CD4-positive, CD25-positive, alpha-beta regulatory T cell (primary cell): ENCODE measurements around the gene NCOA5. TPM values are rescaled to one million over a fixed set of nuclear protein-coding genes. Genes with fewer than 3 reads are reported as not detected.
A peak's percentile ranks its signal among the peaks of the same experiment; 100 is the strongest.

Source experiments
- ATAC-seq, 2 donors: fragments of 150-1000 bp; cut with Tn5 transposase; one replicate each; pipeline ENCODE4 v1.10.0; 2021; ENCODE audit warnings: low read depth in 2 of 2, moderate number of reproducible peaks in 2 of 2, moderate library complexity in 1 of 2
- DNase-seq, 3 donors: peaks; one replicate each; pipeline versions ENCODE4 v3.0.0 to v3.0.0-alpha.2; 2012 to 2022; ENCODE audit warnings: mixed read lengths in 1 of 3
- H3K27ac ChIP-seq: one replicate; pipeline ENCODE4 v1.7.0; 2013; ENCODE audit warnings: mild to moderate bottlenecking, low read length; ENCODE audit not compliant: insufficient read depth, poor library complexity, severe bottlenecking
- H3K27me3 ChIP-seq: one replicate; pipeline ENCODE4 v1.7.0; 2013; ENCODE audit warnings: low read length; ENCODE audit not compliant: control insufficient read depth, insufficient read depth
- H3K36me3 ChIP-seq: one replicate; pipeline ENCODE4 v1.7.0; 2013; ENCODE audit warnings: mild to moderate bottlenecking, low read length, moderate library complexity; ENCODE audit not compliant: control insufficient read depth, insufficient read depth
- H3K4me1 ChIP-seq: 2 replicates; pipeline ENCODE4 v1.7.0; 2013; ENCODE audit warnings: mild to moderate bottlenecking, low read length; ENCODE audit not compliant: insufficient read depth, control insufficient read depth, poor library complexity, severe bottlenecking
- H3K4me3 ChIP-seq: one replicate; pipeline ENCODE4 v1.7.0; 2013; ENCODE audit warnings: low read depth, mild to moderate bottlenecking, low read length, moderate library complexity
- H3K9me3 ChIP-seq, 2 experiments: 1 replicate in 1 of 2; 2 replicates in 1 of 2; pipeline ENCODE4 v1.7.0; 2013; ENCODE audit warnings: low read length in 2 of 2, mild to moderate bottlenecking in 1 of 2, moderate library complexity in 1 of 2; ENCODE audit not compliant: control insufficient read depth in 2 of 2
- H3K27ac Mint-ChIP-seq, 3 donors: one replicate each; pipeline ENCODE4 v1.8.0; 2020 to 2022; ENCODE audit warnings: mild to moderate bottlenecking in 3 of 3, mixed read lengths in 3 of 3, moderate library complexity in 2 of 3
- H3K27me3 Mint-ChIP-seq: one replicate; pipeline ENCODE4 v1.8.0; 2022; ENCODE audit warnings: mild to moderate bottlenecking, mixed read lengths
- H3K36me3 Mint-ChIP-seq: one replicate; pipeline ENCODE4 v1.8.0; 2020; ENCODE audit warnings: mixed read lengths
- H3K4me1 Mint-ChIP-seq, 4 donors: one replicate each; pipeline ENCODE4 v1.8.0; 2020 to 2022; ENCODE audit warnings: mixed read lengths in 4 of 4, mild to moderate bottlenecking in 1 of 4
- H3K4me3 Mint-ChIP-seq, 4 donors: one replicate each; pipeline ENCODE4 v1.8.0; 2020 to 2022; ENCODE audit warnings: mild to moderate bottlenecking in 4 of 4, mixed read lengths in 4 of 4, moderate library complexity in 3 of 4
- H3K9me3 Mint-ChIP-seq, 7 donors: one replicate each; pipeline ENCODE4 v1.8.0; 2020 to 2022; ENCODE audit warnings: mixed read lengths in 7 of 7, mild to moderate bottlenecking in 3 of 7, moderate library complexity in 2 of 7
- polyA plus RNA-seq, 4 donors: library from polyadenylated mRNA; unstranded; fragments of 300-500 nt; fragmentation: Illumina TruSeq; gene quantifications; one replicate each; pipeline ENCODE4 v1.2.3, GENCODE V29; 2021
- total RNA-seq: library from RNA; stranded (reverse); gene quantifications from one replicate; pipeline ENCODE4 v1.2.3, GENCODE V29; 2022

NCOA5 gene
- total and polyA plus RNA-seq, 5 donors from 2014 or later: 20.1 to 38.5 (median 31.2) TPM

DNA sequence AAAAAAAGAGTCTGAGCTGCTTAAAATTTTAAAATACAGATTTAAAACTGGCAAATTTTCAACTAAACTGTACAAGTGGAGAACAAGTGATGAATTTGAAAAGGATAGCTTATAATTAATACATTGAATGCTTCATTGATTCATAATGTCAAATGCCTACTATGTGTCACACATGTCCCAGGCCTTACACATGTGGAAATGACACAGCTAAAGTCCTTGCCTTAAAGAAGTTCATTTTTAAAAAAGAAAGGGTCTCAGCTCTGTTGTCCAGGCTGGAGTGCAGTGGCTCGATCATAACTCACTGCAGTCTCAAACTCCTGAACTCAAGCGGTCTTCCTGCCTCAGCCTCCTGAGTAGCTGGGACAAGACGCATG is 5.0 kb downstream of the NCOA5 start:
- no peak for ATAC-seq
- H3K4me1 Mint-ChIP-seq: peaks cover 56 to 85% (median 67%) of the 10 kb centered on the region in 4 donors

DNA sequence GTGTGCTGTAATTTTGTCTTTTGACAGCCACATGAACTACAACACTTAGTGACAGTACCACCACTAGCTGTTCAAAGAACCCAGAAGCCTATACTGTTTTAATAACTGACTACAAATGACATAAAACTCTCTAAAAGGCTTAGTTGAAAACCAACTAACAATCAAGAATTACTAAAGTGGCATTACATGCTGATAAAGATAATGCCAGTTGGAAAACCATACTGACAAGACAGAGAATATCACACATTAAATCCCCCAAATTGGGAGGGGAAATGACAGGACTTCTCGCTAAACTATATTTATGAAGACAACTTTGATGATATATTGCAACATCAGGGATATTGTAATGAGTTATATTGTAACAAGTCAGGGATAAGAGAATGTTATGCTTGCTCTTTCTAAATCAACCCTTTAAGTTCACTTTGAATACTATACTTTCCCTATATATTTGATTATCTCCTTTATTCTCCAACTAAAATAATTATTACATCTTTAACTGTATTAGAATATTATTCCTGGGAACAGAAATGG is 6.2 kb downstream of the NCOA5 start:
- H3K27me3 Mint-ChIP-seq: no peaks in the 10 kb centered on the region
- peak overlapping the region in 2 of 4 donors; percentile 23 to 62 for H3K4me3 Mint-ChIP-seq
- peaks cover 60 to 84% (median 68%) of the 10 kb centered on the region in 4 donors for H3K4me1 Mint-ChIP-seq
- H3K4me3 ChIP-seq: no peak overlapping the region
- no peaks in the 10 kb centered on the region for H3K9me3 Mint-ChIP-seq
- no peak for ATAC-seq
- H3K27ac Mint-ChIP-seq: no peak overlapping the region
- H3K27ac ChIP-seq: no peak overlapping the region
- peaks cover 45% of the 10 kb centered on the region for H3K4me1 ChIP-seq
- DNase-seq: no peak
- H3K36me3 ChIP-seq: peaks cover 15% of the 10 kb centered on the region
- H3K27me3 ChIP-seq: no peaks in the 10 kb centered on the region
- no peaks in the 10 kb centered on the region for H3K9me3 ChIP-seq
- H3K36me3 Mint-ChIP-seq: peaks cover 10% of the 10 kb centered on the region

More for the DNA sequence above, 5.0 kb downstream of the NCOA5 start:
- Mint-ChIP-seq H3K4me3 (peak overlapping the region; percentile 1 to 45 (median 28)), H3K36me3 (peaks cover 3% of the 10 kb centered on the region), H3K27ac (no peak overlapping the region), H3K27me3 (no peaks in the 10 kb centered on the region), H3K9me3 (no peaks in the 10 kb centered on the region)
- no peak overlapping the region for H3K4me3 ChIP-seq
- H3K4me1 ChIP-seq: peaks cover 50% of the 10 kb centered on the region
- H3K27ac ChIP-seq: no peak overlapping the region
- no peaks in the 10 kb centered on the region for H3K27me3 ChIP-seq
- peaks cover 3% of the 10 kb centered on the region for H3K36me3 ChIP-seq
- no peaks in the 10 kb centered on the region for H3K9me3 ChIP-seq
- no peak for DNase-seq

DNA sequence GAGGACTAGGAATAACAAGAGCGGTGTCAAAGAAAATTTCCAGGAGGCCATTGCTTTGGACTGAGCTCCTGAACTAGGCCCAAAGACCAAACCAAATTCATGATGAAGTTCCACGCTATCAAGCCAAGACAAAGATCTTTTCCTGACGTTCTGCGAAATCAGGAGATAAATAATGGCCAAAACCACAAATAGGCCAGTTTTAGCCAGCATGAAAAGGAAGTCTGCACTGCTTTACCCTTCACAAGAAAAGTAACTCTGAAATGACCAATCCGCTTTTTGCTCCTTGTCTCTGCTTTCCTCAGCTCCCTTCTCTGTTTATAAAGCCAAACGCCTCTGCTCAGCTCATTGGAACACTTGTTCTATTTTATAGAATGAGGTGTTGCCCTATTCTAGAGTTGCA is 6.7 kb downstream of the NCOA5 start:
- Histone ChIP-seq H3K27ac (no peak overlapping the region), H3K4me3 (no peak overlapping the region), H3K36me3 (peaks cover 19% of the 10 kb centered on the region), H3K9me3 (no peaks in the 10 kb centered on the region), H3K4me1 (peaks cover 40% of the 10 kb centered on the region), H3K27me3 (no peaks in the 10 kb centered on the region)
- H3K9me3 Mint-ChIP-seq: no peaks in the 10 kb centered on the region
- no peak for DNase-seq
- H3K27me3 Mint-ChIP-seq: no peaks in the 10 kb centered on the region
- peaks cover 10% of the 10 kb centered on the region for H3K36me3 Mint-ChIP-seq
- peaks cover 58 to 80% (median 64%) of the 10 kb centered on the region in 4 donors for H3K4me1 Mint-ChIP-seq
- no peak for ATAC-seq
- H3K27ac Mint-ChIP-seq: no peak overlapping the region
- H3K4me3 Mint-ChIP-seq: peak overlapping the region in 2 of 4 donors; percentile 23 to 62

DNA sequence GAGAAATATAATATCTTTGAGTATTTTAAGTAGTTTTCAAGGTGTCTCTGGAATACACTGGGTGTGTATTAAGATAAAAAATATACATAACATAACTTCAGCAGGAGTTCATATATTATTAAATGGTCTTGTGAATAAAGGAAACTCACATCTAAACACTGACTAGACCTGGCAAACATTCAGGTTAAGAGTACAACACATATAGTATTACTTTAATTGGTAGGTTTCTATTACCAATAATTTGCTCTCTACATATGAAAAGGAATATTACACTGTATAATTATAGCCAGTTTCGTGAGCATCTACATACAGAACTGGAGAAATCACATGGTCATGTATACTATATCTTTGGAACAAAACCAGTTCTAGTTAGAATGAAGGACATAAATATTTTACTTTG is 8.7 kb downstream of the NCOA5 start:
- Mint-ChIP-seq H3K4me1 (peaks cover 39 to 59% (median 45%) of the 10 kb centered on the region in 4 donors), H3K36me3 (peaks cover 21% of the 10 kb centered on the region), H3K9me3 (no peaks in the 10 kb centered on the region), H3K27me3 (no peaks in the 10 kb centered on the region), H3K4me3 (no peak overlapping the region), H3K27ac (no peak overlapping the region)
- no peaks in the 10 kb centered on the region for H3K27me3 ChIP-seq
- H3K4me1 ChIP-seq: peaks cover 20% of the 10 kb centered on the region
- peaks cover 32% of the 10 kb centered on the region for H3K36me3 ChIP-seq
- no peak overlapping the region for H3K4me3 ChIP-seq
- DNase-seq (no peak), ATAC-seq (no peak)
- H3K9me3 ChIP-seq: no peaks in the 10 kb centered on the region
- peak overlapping the region; percentile 1 for H3K27ac ChIP-seq

DNA sequence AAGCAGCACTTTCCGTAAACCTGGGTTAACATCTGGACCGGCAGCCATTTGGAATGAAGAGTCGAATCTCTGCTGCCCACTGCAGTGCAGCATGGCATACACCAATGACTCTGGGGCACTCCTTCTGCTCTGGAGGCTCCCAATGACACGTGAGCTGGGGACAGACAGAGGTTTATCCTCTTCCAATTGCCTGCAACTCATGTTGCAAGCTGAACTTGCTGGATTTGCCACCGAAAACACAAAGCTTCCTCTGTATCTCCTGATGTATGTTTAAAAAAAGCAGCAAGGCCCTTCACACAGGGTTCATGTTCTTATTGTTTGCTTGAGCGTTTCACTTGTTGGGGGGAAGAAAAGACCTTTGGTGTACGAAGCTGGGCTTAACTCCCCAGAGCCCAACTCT is 10.8 kb downstream of the NCOA5 start:
- Mint-ChIP-seq H3K36me3 (peaks cover 35% of the 10 kb centered on the region), H3K4me3 (no peak overlapping the region), H3K4me1 (peaks cover 33 to 48% (median 38%) of the 10 kb centered on the region in 4 donors), H3K9me3 (no peaks in the 10 kb centered on the region), H3K27ac (no peak overlapping the region), H3K27me3 (no peaks in the 10 kb centered on the region)
- H3K9me3 ChIP-seq: no peaks in the 10 kb centered on the region
- peaks cover 10% of the 10 kb centered on the region for H3K4me1 ChIP-seq
- peaks cover 52% of the 10 kb centered on the region for H3K36me3 ChIP-seq
- no peak overlapping the region for H3K27ac ChIP-seq
- ATAC-seq (no peak), DNase-seq (no peak)
- H3K4me3 ChIP-seq: no peak overlapping the region
- no peaks in the 10 kb centered on the region for H3K27me3 ChIP-seq

DNA sequence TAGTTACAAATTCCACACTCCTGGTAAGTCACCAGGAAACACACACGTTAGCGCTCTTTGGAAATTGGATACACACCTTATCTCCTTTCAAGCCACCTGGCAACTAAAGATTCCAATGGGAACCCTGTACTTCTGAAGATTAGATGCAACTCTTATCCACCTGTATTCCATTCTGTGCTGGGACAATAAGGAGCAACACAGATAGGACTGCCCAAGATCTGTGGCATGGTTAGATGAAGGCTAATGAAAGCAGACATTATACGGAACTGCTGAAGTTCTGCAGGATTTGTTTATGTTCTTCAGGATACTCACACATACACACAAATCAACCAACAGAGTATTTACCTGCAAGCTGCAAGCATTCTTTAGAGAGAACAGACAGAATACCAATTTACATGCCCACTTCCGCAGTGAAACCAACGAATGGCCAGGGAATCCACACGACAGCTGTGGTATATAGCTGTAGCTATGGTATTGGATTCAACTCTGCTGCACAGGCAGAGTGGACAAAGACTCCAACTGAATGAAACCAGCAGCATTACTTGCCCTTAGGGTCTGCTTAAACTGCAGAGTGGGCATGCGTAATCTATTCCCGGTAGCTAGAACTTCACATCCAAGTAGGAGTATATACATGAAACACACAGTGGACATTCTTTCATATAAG is 12.0 kb downstream of the NCOA5 start:
- Histone ChIP-seq H3K4me1 (peaks cover 7% of the 10 kb centered on the region), H3K27me3 (no peaks in the 10 kb centered on the region), H3K4me3 (no peak overlapping the region), H3K9me3 (no peaks in the 10 kb centered on the region), H3K27ac (no peak overlapping the region), H3K36me3 (peaks cover 58% of the 10 kb centered on the region)
- ATAC-seq: no peak
- no peak for DNase-seq
- H3K36me3 Mint-ChIP-seq: peaks cover 42% of the 10 kb centered on the region
- H3K4me3 Mint-ChIP-seq: no peak overlapping the region
- H3K27ac Mint-ChIP-seq: no peak overlapping the region
- H3K27me3 Mint-ChIP-seq: no peaks in the 10 kb centered on the region
- peaks cover 23 to 39% (median 29%) of the 10 kb centered on the region in 4 donors for H3K4me1 Mint-ChIP-seq
- no peaks in the 10 kb centered on the region for H3K9me3 Mint-ChIP-seq

DNA sequence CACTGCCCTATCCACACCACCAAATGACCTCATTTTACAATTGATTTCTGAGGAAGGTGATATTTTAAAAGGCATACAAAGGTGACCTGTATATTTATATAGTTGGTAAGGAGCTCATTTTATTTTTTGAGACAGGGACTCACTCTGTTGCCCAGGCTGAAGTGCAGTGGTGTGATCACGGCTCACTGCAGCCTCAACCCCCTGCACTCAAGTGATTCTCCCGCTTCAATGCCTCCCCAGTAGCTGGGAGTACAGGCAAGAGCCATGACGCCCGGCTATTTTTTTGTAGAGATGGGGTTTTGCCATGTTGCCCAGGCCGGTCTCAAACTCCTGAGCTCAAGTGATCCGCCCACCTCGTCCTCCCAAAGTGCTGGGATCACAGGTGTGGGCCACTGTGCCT is 13.0 kb downstream of the NCOA5 start:
- no peak overlapping the region for H3K4me3 ChIP-seq
- H3K27me3 ChIP-seq: no peaks in the 10 kb centered on the region
- ATAC-seq (no peak), DNase-seq (no peak)
- peaks cover 15 to 30% (median 22%) of the 10 kb centered on the region in 4 donors for H3K4me1 Mint-ChIP-seq
- H3K9me3 ChIP-seq: no peaks in the 10 kb centered on the region
- no peaks in the 10 kb centered on the region for H3K4me1 ChIP-seq
- no peak overlapping the region for H3K27ac Mint-ChIP-seq
- H3K4me3 Mint-ChIP-seq: no peak overlapping the region
- peaks cover 42% of the 10 kb centered on the region for H3K36me3 Mint-ChIP-seq
- H3K27ac ChIP-seq: no peak overlapping the region
- H3K27me3 Mint-ChIP-seq: no peaks in the 10 kb centered on the region
- H3K9me3 Mint-ChIP-seq: no peaks in the 10 kb centered on the region
- peaks cover 58% of the 10 kb centered on the region for H3K36me3 ChIP-seq

DNA sequence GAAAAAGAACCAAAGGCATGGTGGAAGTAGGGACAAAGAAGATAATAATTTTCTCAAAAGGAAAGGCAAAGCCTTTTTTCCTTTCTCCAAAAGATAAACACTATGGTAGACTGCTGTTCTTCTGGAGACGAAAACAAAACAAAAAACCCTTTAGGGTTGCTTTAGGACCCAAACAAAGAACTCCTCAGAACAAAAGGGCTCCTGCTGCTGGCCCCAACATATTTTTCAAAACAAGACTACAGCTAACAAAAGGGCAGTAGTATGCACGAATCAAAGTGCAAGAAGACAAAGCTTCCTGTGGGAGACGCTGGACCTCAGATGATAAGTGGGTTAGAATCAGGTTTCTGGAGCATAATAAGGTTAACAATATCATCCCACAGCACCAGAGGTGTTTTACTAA is 15.8 kb downstream of the NCOA5 start:
- ATAC-seq (no peak), DNase-seq (no peak)
- H3K4me3 Mint-ChIP-seq: no peak overlapping the region
- Histone ChIP-seq H3K36me3 (peaks cover 61% of the 10 kb centered on the region), H3K4me1 (no peaks in the 10 kb centered on the region), H3K27me3 (no peaks in the 10 kb centered on the region), H3K27ac (no peak overlapping the region), H3K9me3 (no peaks in the 10 kb centered on the region), H3K4me3 (no peak overlapping the region)
- H3K27ac Mint-ChIP-seq: no peak overlapping the region
- H3K4me1 Mint-ChIP-seq: peaks cover 6 to 13% (median 9%) of the 10 kb centered on the region in 4 donors
- H3K27me3 Mint-ChIP-seq: no peaks in the 10 kb centered on the region
- no peaks in the 10 kb centered on the region for H3K9me3 Mint-ChIP-seq
- H3K36me3 Mint-ChIP-seq: peaks cover 33% of the 10 kb centered on the region
